RWPE2 (cell line): ENCODE measurements around the gene DRAM2.
A peak's percentile ranks its signal among the peaks of the same experiment; 100 is the strongest.

Experiments
- ATAC-seq: fragments of 200-7000 bp; cut with Tn5 transposase; 3 replicates; pipeline ENCODE4 v1.9.1; 2021; ENCODE audit warnings: low read depth
- DNase-seq: peaks from one replicate; pipeline ENCODE4 v3.0.0-alpha.2; 2020; ENCODE audit warnings: low spot score
- H3K27ac ChIP-seq: fragments of 450-650 bp; 2 replicates; pipeline ENCODE4 v1.5.1; 2017; ENCODE audit warnings: mild to moderate bottlenecking; ENCODE audit not compliant: poor library complexity, severe bottlenecking
- H3K27me3 ChIP-seq: fragments of 250-450 bp; sonication (Bioruptor Pico); 2 replicates; pipeline ENCODE4 v1.5.1; 2021; ENCODE audit warnings: mild to moderate bottlenecking, moderate library complexity; ENCODE audit not compliant: insufficient read depth, poor library complexity, severe bottlenecking
- H3K36me3 ChIP-seq: fragments of 250-450 bp; sonication (Bioruptor Pico); 2 replicates; pipeline ENCODE4 v1.5.1; 2020; ENCODE audit warnings: low read depth, mild to moderate bottlenecking, moderate library complexity
- H3K4me1 ChIP-seq: fragments of 250-450 bp; sonication (Bioruptor Pico); 2 replicates; pipeline ENCODE4 v1.5.1; 2021; ENCODE audit warnings: mild to moderate bottlenecking, moderate library complexity; ENCODE audit not compliant: insufficient read depth, poor library complexity, severe bottlenecking
- H3K4me3 ChIP-seq: fragments of 250-450 bp; sonication (Bioruptor Pico); 2 replicates; pipeline ENCODE4 v1.5.1; 2021; ENCODE audit warnings: mild to moderate bottlenecking, moderate library complexity; ENCODE audit not compliant: severe bottlenecking
- H3K9me3 ChIP-seq: fragments of 250-450 bp; sonication (Bioruptor Pico); 2 replicates; pipeline ENCODE4 v1.5.1; 2021; ENCODE audit warnings: mild to moderate bottlenecking, moderate library complexity; ENCODE audit not compliant: severe bottlenecking
- CTCF ChIP-seq: fragments of 450-650 bp; IDR thresholded peaks from one replicate; pipeline ENCODE4 v1.5.1; 2017; ENCODE audit warnings: mild to moderate bottlenecking, moderate library complexity; ENCODE audit not compliant: poor library complexity, severe bottlenecking

The DRAM2 gene

GRCh38 chr1:111140680-111140967 lies 731 bp upstream of the DRAM2 start:
- Histone ChIP-seq H3K4me1 (peaks cover 20% of the 10 kb centered on the region), H3K27ac (peak overlapping the region; percentile 67), H3K27me3 (no peaks in the 10 kb centered on the region), H3K9me3 (no peaks in the 10 kb centered on the region), H3K36me3 (peaks cover 25% of the 10 kb centered on the region), H3K4me3 (peak overlapping the region; percentile 86)
- DNase-seq = peak; percentile 70
- no peak for TF ChIP-seq CTCF
- ATAC-seq = peak; percentile 84

DNA sequence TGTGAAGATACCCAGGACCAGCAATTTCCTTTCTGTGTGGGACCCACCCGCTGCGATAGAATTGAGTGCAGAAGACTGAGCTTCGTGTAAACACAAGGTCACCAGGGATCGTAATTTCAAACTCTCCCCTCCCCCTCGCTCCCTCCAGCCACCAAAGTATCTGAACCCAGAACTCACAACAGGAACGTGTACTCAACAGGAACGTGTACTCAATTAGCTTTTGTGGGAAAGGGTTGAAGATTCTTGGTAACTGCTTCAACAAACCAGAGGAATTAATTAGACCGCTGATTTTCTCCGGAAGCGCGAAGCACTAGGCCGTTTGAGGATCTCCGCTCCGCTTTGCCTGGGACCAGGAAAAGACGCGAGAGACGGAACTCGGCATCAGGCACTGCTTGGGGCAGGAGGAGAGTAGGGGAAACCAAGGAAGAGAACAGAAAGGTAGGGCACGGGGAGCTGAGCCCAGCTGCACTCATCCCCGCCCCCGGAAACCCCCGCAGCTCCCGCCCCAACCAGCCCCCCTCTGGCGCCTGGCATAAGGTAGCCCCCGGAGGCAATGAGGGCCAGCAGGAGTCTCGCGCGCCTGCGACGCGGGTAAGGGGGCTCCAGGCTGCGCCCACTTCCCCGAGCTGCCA lies 453 bp downstream of the DRAM2 start:
- Histone ChIP-seq H3K36me3 (peaks cover 34% of the 10 kb centered on the region), H3K9me3 (no peaks in the 10 kb centered on the region), H3K4me1 (peaks cover 20% of the 10 kb centered on the region), H3K27me3 (no peaks in the 10 kb centered on the region), H3K4me3 (peak overlapping the region; percentile 86), H3K27ac (peak overlapping the region; percentile 67)
- ATAC-seq = peak; percentile 60
- no peak for TF ChIP-seq CTCF
- DNase-seq = peak; percentile 69

DNA sequence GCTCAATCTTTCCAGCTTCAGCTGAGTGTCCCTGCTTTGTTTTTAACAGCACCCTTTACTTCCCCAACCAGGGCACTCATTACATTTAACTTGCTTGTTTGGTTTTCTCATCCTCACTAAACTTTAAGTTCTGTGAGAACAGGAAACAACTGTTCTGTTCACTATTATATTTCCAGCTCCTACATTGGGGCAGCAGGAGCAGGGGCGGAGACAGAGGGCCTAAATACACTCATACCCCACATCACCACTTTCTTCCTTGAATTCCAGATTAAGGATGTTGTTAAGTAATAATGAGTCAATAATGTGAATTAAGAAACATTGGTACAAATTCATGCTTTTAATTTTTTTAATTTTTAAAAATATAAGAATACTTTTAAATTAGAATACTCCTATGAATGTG lies 6.0 kb downstream of the DRAM2 start:
- Histone ChIP-seq H3K36me3 (peaks cover 54% of the 10 kb centered on the region), H3K9me3 (no peaks in the 10 kb centered on the region), H3K4me3 (no peak overlapping the region), H3K27ac (no peak overlapping the region), H3K27me3 (no peaks in the 10 kb centered on the region), H3K4me1 (peaks cover 4% of the 10 kb centered on the region)
- no peak for TF ChIP-seq CTCF
- DNase-seq = no peak
- no peak for ATAC-seq

DNA sequence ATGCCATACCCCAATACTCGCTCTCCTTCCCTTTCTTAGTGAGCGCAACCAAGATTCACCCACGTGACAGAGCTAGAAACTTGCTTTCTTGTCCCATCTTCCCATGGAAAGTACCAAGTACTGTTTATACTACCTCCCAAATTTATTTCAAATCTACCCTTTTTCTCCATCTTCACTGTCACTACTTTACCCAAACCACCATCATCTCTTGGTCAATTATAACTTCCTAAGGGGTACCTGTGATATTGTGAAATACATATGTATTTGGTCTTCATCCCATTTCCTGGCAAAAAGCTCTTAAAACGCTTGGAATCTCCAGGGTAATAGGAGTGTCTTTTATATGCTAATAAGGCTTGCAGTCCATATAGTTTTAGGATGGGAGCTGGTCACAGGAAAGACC lies 8.2 kb downstream of the DRAM2 start:
- DNase-seq (no peak), ATAC-seq (no peak)
- peaks cover 58% of the 10 kb centered on the region for H3K36me3 ChIP-seq
- TF ChIP-seq CTCF = no peak
- H3K27me3 ChIP-seq = no peaks in the 10 kb centered on the region
- H3K9me3 ChIP-seq = no peaks in the 10 kb centered on the region
- no peaks in the 10 kb centered on the region for H3K4me1 ChIP-seq
- no peak overlapping the region for H3K27ac ChIP-seq
- no peak overlapping the region for H3K4me3 ChIP-seq

GRCh38 chr1:111129376-111129775 lies 10.5 kb downstream of the DRAM2 start:
- H3K4me3 ChIP-seq = no peak overlapping the region
- H3K27me3 ChIP-seq = no peaks in the 10 kb centered on the region
- TF ChIP-seq CTCF = no peak
- no peaks in the 10 kb centered on the region for H3K9me3 ChIP-seq
- DNase-seq (no peak), ATAC-seq (no peak)
- H3K4me1 ChIP-seq = no peaks in the 10 kb centered on the region
- H3K27ac ChIP-seq = no peak overlapping the region
- H3K36me3 ChIP-seq = peaks cover 58% of the 10 kb centered on the region
